ENCODE results near the gene CCNB3.
"Not testable (repeated sequence)": the region's sequence is repeated elsewhere in the genome, so short reads cannot be mapped to it uniquely, and the experiment has no call there.

Gene CCNB3

GRCh38 chrX:50200907-50201306 lies 3.7 kb upstream of the CCNB3 start, which contains the start of gene AKAP4:
Gene AKAP4, minus strand, starts transcription at chrX:50201007. Its CDS starts 118 bp downstream, at chrX:50200889.
- H3K4me3 ChIP-seq (ENCODE audit: low read length): no peak within 1 kb of the TSS
- no peak for TF ChIP-seq ZNF274 (IDR thresholded peaks at IDR 0.05; ENCODE audit: low read depth, low read length)

GRCh38 chrX:50202539-50202938 lies 2.0 kb upstream of the CCNB3 start:
- no peak for TF ChIP-seq ZNF274 (IDR thresholded peaks at IDR 0.05; ENCODE audit: low read depth, low read length)
- no peak overlapping the region for H3K4me3 ChIP-seq (ENCODE audit: low read length)

GRCh38 chrX:50206753-50207152 lies 2.2 kb downstream of the CCNB3 start:
- TF ChIP-seq ZNF274 (IDR thresholded peaks at IDR 0.05; ENCODE audit: low read depth, low read length): no peak
- H3K4me3 ChIP-seq (ENCODE audit: low read length): no peak overlapping the region

- no peak overlapping the region for H3K4me3 ChIP-seq (ENCODE audit: low read length)
- TF ChIP-seq ZNF274 (IDR thresholded peaks at IDR 0.05; ENCODE audit: low read depth, low read length): no peak
Measured at GRCh38 chrX:50211510-50211909, 6.9 kb downstream of the CCNB3 start.

GRCh38 chrX:50281253-50281652 lies 76.7 kb downstream of the CCNB3 start:
- no peak overlapping the region for H3K4me3 ChIP-seq (ENCODE audit: low read length)
- TF ChIP-seq ZNF274 (IDR thresholded peaks at IDR 0.05; ENCODE audit: low read depth, low read length): no peak

GRCh38 chrX:50327235-50327634 lies 122.7 kb downstream of the CCNB3 start:
- H3K4me3 ChIP-seq (ENCODE audit: low read length): no peak overlapping the region
- TF ChIP-seq ZNF274 (IDR thresholded peaks at IDR 0.05; ENCODE audit: low read depth, low read length): no peak

GRCh38 chrX:50332668-50333067 lies 128.1 kb downstream of the CCNB3 start:
- not testable (repeated sequence) for H3K4me3 ChIP-seq (ENCODE audit: low read length)

- H3K4me3 ChIP-seq (ENCODE audit: low read length): no peak overlapping the region
- TF ChIP-seq ZNF274 (IDR thresholded peaks at IDR 0.05; ENCODE audit: low read depth, low read length): no peak
Measured at GRCh38 chrX:50333308-50333707, 128.7 kb downstream of the CCNB3 start.

- H3K4me3 ChIP-seq (ENCODE audit: low read length): no peak overlapping the region
- no peak for TF ChIP-seq ZNF274 (IDR thresholded peaks at IDR 0.05; ENCODE audit: low read depth, low read length)
Measured at GRCh38 chrX:50343917-50344316, 139.4 kb downstream of the CCNB3 start.

- no peak overlapping the region for H3K4me3 ChIP-seq (ENCODE audit: low read length)
- TF ChIP-seq ZNF274 (IDR thresholded peaks at IDR 0.05; ENCODE audit: low read depth, low read length): no peak
Measured at GRCh38 chrX:50372966-50373365, 168.4 kb downstream of the CCNB3 start.

- no peak for TF ChIP-seq ZNF274 (IDR thresholded peaks at IDR 0.05; ENCODE audit: low read depth, low read length)
Measured at GRCh38 chrX:50375481-50376267, 171.1 kb downstream of the CCNB3 start.

GRCh38 chrX:50381729-50382415 lies 177.3 kb downstream of the CCNB3 start:
- TF ChIP-seq ZNF274 (IDR thresholded peaks at IDR 0.05; ENCODE audit: low read depth, low read length): no peak
- H3K4me3 ChIP-seq (ENCODE audit: low read length): no peak overlapping the region

More at GRCh38 chrX:50375481-50376267, 171.1 kb downstream of the CCNB3 start:
- H3K4me3 ChIP-seq (ENCODE audit: low read length): no peak overlapping the region

GRCh38 chrX:50386520-50386919 lies 182.0 kb downstream of the CCNB3 start:
- no peak for TF ChIP-seq ZNF274 (IDR thresholded peaks at IDR 0.05; ENCODE audit: low read depth, low read length)
- H3K4me3 ChIP-seq (ENCODE audit: low read length): no peak overlapping the region

- no peak for TF ChIP-seq ZNF274 (IDR thresholded peaks at IDR 0.05; ENCODE audit: low read depth, low read length)
- no peak overlapping the region for H3K4me3 ChIP-seq (ENCODE audit: low read length)
Measured at GRCh38 chrX:50393902-50394301, 189.3 kb downstream of the CCNB3 start.
